ENCODE measurements around the gene KCND2. TPM values are rescaled to one million over a fixed set of nuclear protein-coding genes. Genes with fewer than 3 reads are reported as not detected.

The KCND2 gene
- total RNA-seq, 1 donor from 2014 or later = 0.61 TPM

DNA sequence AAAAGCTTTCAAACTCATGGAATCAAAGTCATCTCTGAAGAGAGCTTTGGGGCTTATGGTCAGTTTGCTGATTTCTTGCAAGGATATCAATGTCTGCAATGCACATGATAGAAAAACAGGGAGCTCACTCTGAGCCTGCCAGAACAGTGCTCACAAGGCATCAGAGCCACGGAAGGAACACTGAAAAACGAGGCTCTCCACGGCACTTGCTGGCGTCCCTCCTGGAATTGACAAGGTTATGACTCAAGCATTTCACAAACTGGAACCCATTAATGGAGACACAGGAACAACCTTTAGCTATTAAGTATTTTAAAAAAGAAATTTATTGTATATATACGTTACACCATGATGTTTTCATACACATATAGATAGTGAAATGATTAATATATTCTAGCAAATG, 266.3 kb downstream of the KCND2 start:
- TF ChIP-seq, protein P1, sequence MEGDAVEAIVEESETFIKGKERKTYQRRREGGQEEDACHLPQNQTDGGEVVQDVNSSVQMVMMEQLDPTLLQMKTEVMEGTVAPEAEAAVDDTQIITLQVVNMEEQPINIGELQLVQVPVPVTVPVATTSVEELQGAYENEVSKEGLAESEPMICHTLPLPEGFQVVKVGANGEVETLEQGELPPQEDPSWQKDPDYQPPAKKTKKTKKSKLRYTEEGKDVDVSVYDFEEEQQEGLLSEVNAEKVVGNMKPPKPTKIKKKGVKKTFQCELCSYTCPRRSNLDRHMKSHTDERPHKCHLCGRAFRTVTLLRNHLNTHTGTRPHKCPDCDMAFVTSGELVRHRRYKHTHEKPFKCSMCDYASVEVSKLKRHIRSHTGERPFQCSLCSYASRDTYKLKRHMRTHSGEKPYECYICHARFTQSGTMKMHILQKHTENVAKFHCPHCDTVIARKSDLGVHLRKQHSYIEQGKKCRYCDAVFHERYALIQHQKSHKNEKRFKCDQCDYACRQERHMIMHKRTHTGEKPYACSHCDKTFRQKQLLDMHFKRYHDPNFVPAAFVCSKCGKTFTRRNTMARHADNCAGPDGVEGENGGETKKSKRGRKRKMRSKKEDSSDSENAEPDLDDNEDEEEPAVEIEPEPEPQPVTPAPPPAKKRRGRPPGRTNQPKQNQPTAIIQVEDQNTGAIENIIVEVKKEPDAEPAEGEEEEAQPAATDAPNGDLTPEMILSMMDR (IDR thresholded peaks at IDR 0.05) = no peak
- Histone ChIP-seq H3K4me3 (no peak overlapping the region), H3K4me1 (no peaks in the 10 kb centered on the region), H3K9me3 (no peaks in the 10 kb centered on the region), H3K27me3 (no peaks in the 10 kb centered on the region), H3K36me3 (no peaks in the 10 kb centered on the region), H3K27ac (no peak overlapping the region)
- ATAC-seq (no peak), DNase-seq (no peak)
- intact Hi-C loops (cut with DNase I) = no loop called here

DNA sequence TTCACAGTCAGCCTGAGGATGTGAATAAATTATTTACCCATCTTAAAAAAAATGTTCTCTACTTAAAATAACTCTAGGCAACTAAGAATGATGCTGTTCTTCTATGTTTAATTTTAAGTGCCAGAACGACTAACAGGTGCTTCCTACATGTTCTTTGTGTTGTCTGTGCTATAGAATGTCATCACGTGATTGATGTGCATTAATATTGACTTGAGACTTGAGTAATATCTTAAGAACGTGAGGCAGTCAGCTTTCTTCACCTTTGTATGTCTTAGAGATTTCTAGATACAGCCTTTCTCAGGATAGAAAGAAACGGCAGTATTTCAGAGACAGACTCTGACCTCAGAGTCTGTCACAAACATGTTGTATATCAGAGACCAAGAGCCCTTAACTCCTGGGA, 274.6 kb downstream of the KCND2 start:
- ATAC-seq (no peak), DNase-seq (no peak)
- no peaks in the 10 kb centered on the region for H3K27me3 ChIP-seq
- no peaks in the 10 kb centered on the region for H3K9me3 ChIP-seq
- intact Hi-C loops (cut with DNase I) = no loop called here
- no peaks in the 10 kb centered on the region for H3K36me3 ChIP-seq
- H3K4me3 ChIP-seq = no peak overlapping the region
- TF ChIP-seq, protein P1 (IDR thresholded peaks at IDR 0.05) = no peak
- H3K4me1 ChIP-seq = no peaks in the 10 kb centered on the region
- H3K27ac ChIP-seq = no peak overlapping the region

DNA sequence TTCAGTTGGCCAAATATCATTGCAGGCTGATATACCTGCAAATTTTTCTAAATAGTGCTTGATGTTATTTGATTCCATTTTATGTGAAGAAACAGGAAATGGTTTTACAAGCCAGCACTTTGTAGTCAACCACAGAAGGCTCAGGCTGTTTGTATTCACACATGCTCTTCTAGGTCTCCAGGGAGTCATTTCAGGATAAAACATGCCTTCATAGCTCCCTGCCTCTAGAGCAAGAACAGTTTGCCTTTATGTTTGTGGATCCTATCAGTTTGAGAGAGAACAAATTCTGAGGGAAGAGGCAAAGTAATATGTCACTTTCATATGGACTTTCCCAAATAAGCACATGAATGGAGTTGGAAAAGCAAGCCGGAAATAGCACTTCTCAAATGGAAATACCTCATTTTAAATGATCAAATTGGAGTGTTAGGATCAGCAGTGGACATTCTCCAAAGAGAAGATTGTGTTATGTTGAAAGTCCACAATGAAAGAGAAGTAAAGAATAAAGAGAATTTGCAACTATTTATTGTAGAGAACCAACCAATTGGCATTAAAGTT, 277.6 kb downstream of the KCND2 start:
- intact Hi-C loops (cut with DNase I) = no loop called here
- ATAC-seq = no peak

DNA sequence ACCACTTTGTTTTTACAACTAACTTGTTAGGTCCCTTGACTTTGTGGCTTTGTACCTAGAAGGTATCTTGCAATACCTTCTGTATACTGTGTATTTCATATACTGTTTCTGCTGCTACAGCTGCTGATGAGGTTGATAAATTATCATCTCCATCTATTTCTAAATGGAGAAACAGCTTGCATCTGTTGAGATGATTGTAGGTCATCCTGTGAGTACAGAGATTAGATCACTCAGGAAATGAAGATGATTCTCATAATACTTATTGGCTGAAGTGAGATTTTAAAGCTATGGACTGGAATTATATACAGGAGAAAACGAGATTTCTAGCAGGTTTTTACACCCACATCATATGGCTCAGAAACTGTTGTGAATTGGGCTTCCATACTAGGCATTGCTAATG, 280.5 kb downstream of the KCND2 start:
- ATAC-seq (no peak), DNase-seq (no peak)
- H3K27me3 ChIP-seq = no peaks in the 10 kb centered on the region
- intact Hi-C loops (cut with DNase I) = no loop called here
- H3K4me1 ChIP-seq = no peaks in the 10 kb centered on the region
- H3K36me3 ChIP-seq = no peaks in the 10 kb centered on the region
- H3K4me3 ChIP-seq = no peak overlapping the region
- TF ChIP-seq, protein P1 (IDR thresholded peaks at IDR 0.05) = no peak
- H3K27ac ChIP-seq = no peak overlapping the region
- no peaks in the 10 kb centered on the region for H3K9me3 ChIP-seq

More for the DNA sequence above, 277.6 kb downstream of the KCND2 start:
- Histone ChIP-seq H3K27me3 (no peaks in the 10 kb centered on the region), H3K36me3 (no peaks in the 10 kb centered on the region), H3K9me3 (no peaks in the 10 kb centered on the region), H3K4me1 (no peaks in the 10 kb centered on the region), H3K4me3 (no peak overlapping the region), H3K27ac (no peak overlapping the region)
- TF ChIP-seq, protein P1 (IDR thresholded peaks at IDR 0.05) = no peak
- no peak for DNase-seq

DNA sequence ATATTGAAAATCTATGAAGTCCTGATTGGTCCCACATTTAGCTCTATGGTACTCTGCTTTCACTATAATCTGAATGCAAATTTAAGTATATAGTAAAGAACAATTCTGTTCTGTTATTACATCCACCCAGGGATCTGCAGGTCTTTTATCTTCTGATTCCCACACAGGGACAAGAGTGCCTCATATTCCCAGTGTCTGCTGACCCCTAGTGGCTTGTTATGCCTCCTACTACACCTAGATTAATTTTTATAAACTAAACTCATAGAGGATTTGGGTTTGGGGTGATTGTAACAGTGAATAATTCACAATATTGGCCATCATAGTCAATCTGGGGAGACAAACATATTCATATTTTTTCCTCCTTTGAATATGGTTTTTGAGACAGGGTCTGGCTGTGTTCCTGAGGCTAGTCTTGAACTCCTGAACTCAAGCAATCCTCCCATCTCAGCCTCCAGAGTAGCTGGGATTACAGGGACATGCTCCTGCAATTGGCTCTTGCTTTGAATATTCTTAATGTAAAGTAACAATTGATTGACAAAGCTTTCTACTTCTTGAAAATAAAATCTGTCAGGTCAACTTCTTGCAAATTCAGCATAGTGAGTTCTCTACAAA, 282.1 kb downstream of the KCND2 start:
- ATAC-seq = peak; percentile 80
- H3K27ac ChIP-seq = no peak overlapping the region

More for the DNA sequence above, 282.1 kb downstream of the KCND2 start:
- TF ChIP-seq, protein P1 (IDR thresholded peaks at IDR 0.05) = peak; percentile 66
- no peaks in the 10 kb centered on the region for H3K36me3 ChIP-seq
- no peak for DNase-seq
- no peaks in the 10 kb centered on the region for H3K9me3 ChIP-seq
- H3K4me1 ChIP-seq = no peaks in the 10 kb centered on the region
- H3K27me3 ChIP-seq = no peaks in the 10 kb centered on the region
- H3K4me3 ChIP-seq = no peak overlapping the region
- intact Hi-C loops (cut with DNase I) = no loop called here
